Measurements from ENCODE around the gene TRIM24. TPM values are rescaled to one million over a fixed set of nuclear protein-coding genes. Genes with fewer than 3 reads are reported as not detected.

Gene TRIM24
- total RNA-seq (2021): 103 to 113 TPM (median 104 TPM) in 3 replicates
- percentile 97 among the genes with signal in this experiment for Bru-seq, nascent RNA
- long read RNA-seq, experiment 1, full-length matches to known transcripts: 558 of 728 reads
- long read RNA-seq, experiment 1, partial matches to known transcripts: 83 of 728 reads
- long read RNA-seq, experiment 1, other reads (novel, unspliced or antisense): 87 of 728 reads
- long read RNA-seq, experiment 2, full-length matches to known transcripts: 63 of 170 reads
- long read RNA-seq, experiment 2, partial matches to known transcripts: 74 of 170 reads
- long read RNA-seq, experiment 2, other reads (novel, unspliced or antisense): 33 of 170 reads
- long read RNA-seq, experiment 3, partial matches to known transcripts: 5 of 5 reads
- long read RNA-seq, experiment 3, other reads (novel, unspliced or antisense): 0 of 5 reads

- peak; percentile 12 for ATAC-seq
- POLR2A ChIA-PET: interaction anchor here (0.6 to 1.0 kb wide), 8 partner anchors 8 to 301 kb away, joined by 3 to 5 read pairs (median 3); no protein-coding TSS in a partner anchor
- no peak for DNase-seq (ENCODE audit: low spot score)
- CTCF ChIA-PET: interaction anchor here (0.5 to 1.7 kb wide), 3 partner anchors 256 to 848 kb away, joined by 3 to 8 read pairs (median 4); no protein-coding TSS in a partner anchor
- Mint-ChIP-seq H3K4me1 (peaks cover 52% of the 10 kb centered on the region), H3K4me3 (peak within 1 kb of the TSS; percentile 98), H3K9me3 (peaks cover 3% of the 10 kb centered on the region; the same call in 1 of the 2 replicates), H3K27ac (peak within 1 kb of the TSS; percentile 99), H3K36me3 (peaks cover 32% of the 10 kb centered on the region), H3K27me3 (ENCODE audit: low read depth) (no peaks in the 10 kb centered on the region)
- TF ChIP-seq, protein P1, sequence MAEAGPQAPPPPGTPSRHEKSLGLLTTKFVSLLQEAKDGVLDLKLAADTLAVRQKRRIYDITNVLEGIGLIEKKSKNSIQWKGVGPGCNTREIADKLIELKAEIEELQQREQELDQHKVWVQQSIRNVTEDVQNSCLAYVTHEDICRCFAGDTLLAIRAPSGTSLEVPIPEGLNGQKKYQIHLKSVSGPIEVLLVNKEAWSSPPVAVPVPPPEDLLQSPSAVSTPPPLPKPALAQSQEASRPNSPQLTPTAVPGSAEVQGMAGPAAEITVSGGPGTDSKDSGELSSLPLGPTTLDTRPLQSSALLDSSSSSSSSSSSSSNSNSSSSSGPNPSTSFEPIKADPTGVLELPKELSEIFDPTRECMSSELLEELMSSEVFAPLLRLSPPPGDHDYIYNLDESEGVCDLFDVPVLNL (CRISPR knock-in tag; IDR thresholded peaks at IDR 0.05; ENCODE audit: borderline replicate concordance, low read depth): no peak
- TF ChIP-seq FOXJ3 (CRISPR knock-in tag; IDR thresholded peaks at IDR 0.05; ENCODE audit: borderline replicate concordance) (no peak), NR2C2 (CRISPR knock-in tag; IDR thresholded peaks at IDR 0.05) (no peak), CTCF (IDR thresholded peaks at IDR 0.05) (no peak), GABPB1 (CRISPR knock-in tag; IDR thresholded peaks at IDR 0.05) (peak; percentile 56; the same call in 1 of the 2 replicates), ZNF219 (CRISPR knock-in tag; IDR thresholded peaks at IDR 0.05; ENCODE audit: borderline replicate concordance) (peak; percentile 56; the same call in 1 of the 2 replicates), FOXP4 (CRISPR knock-in tag; IDR thresholded peaks at IDR 0.05) (0 out of 2 replicates have a peak, but pooled peaks have one; percentile 58), PRRX2 (CRISPR knock-in tag; IDR thresholded peaks at IDR 0.05) (no peak), RELA (CRISPR knock-in tag; IDR thresholded peaks at IDR 0.05; ENCODE audit: borderline replicate concordance) (0 out of 2 replicates have a peak, but pooled peaks have one; percentile 8), FOXP1 (CRISPR knock-in tag; IDR thresholded peaks at IDR 0.05; ENCODE audit: borderline replicate concordance) (peak; percentile 83), MXD4 (CRISPR knock-in tag; IDR thresholded peaks at IDR 0.05; ENCODE audit: borderline replicate concordance) (no peak), SMAD4 (CRISPR knock-in tag; IDR thresholded peaks at IDR 0.05) (0 out of 2 replicates have a peak, but pooled peaks have one; percentile 55), JUN (CRISPR knock-in tag; IDR thresholded peaks at IDR 0.05) (no peak; the same call in 1 of the 2 replicates), ELF4 (CRISPR knock-in tag; IDR thresholded peaks at IDR 0.05; ENCODE audit: low read depth) (no peak), RORB (CRISPR knock-in tag; IDR thresholded peaks at IDR 0.05) (no peak), USF1 (CRISPR knock-in tag; IDR thresholded peaks at IDR 0.05) (no peak), NFE2L1 (CRISPR knock-in tag; IDR thresholded peaks at IDR 0.05) (peak; percentile 58; the same call in 1 of the 2 replicates), ETV6 (CRISPR knock-in tag; IDR thresholded peaks at IDR 0.05) (peak; percentile 32; the same call in 1 of the 2 replicates)
- TF ChIP-seq, protein P2, sequence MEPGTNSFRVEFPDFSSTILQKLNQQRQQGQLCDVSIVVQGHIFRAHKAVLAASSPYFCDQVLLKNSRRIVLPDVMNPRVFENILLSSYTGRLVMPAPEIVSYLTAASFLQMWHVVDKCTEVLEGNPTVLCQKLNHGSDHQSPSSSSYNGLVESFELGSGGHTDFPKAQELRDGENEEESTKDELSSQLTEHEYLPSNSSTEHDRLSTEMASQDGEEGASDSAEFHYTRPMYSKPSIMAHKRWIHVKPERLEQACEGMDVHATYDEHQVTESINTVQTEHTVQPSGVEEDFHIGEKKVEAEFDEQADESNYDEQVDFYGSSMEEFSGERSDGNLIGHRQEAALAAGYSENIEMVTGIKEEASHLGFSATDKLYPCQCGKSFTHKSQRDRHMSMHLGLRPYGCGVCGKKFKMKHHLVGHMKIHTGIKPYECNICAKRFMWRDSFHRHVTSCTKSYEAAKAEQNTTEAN (CRISPR knock-in tag; IDR thresholded peaks at IDR 0.05): 0 out of 2 replicates have a peak, but pooled peaks have one; percentile 25
- TF ChIP-seq, protein P3, sequence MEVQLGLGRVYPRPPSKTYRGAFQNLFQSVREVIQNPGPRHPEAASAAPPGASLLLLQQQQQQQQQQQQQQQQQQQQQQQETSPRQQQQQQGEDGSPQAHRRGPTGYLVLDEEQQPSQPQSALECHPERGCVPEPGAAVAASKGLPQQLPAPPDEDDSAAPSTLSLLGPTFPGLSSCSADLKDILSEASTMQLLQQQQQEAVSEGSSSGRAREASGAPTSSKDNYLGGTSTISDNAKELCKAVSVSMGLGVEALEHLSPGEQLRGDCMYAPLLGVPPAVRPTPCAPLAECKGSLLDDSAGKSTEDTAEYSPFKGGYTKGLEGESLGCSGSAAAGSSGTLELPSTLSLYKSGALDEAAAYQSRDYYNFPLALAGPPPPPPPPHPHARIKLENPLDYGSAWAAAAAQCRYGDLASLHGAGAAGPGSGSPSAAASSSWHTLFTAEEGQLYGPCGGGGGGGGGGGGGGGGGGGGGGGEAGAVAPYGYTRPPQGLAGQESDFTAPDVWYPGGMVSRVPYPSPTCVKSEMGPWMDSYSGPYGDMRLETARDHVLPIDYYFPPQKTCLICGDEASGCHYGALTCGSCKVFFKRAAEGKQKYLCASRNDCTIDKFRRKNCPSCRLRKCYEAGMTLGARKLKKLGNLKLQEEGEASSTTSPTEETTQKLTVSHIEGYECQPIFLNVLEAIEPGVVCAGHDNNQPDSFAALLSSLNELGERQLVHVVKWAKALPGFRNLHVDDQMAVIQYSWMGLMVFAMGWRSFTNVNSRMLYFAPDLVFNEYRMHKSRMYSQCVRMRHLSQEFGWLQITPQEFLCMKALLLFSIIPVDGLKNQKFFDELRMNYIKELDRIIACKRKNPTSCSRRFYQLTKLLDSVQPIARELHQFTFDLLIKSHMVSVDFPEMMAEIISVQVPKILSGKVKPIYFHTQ (CRISPR knock-in tag; IDR thresholded peaks at IDR 0.05): no peak
- TF ChIP-seq, protein P4, sequence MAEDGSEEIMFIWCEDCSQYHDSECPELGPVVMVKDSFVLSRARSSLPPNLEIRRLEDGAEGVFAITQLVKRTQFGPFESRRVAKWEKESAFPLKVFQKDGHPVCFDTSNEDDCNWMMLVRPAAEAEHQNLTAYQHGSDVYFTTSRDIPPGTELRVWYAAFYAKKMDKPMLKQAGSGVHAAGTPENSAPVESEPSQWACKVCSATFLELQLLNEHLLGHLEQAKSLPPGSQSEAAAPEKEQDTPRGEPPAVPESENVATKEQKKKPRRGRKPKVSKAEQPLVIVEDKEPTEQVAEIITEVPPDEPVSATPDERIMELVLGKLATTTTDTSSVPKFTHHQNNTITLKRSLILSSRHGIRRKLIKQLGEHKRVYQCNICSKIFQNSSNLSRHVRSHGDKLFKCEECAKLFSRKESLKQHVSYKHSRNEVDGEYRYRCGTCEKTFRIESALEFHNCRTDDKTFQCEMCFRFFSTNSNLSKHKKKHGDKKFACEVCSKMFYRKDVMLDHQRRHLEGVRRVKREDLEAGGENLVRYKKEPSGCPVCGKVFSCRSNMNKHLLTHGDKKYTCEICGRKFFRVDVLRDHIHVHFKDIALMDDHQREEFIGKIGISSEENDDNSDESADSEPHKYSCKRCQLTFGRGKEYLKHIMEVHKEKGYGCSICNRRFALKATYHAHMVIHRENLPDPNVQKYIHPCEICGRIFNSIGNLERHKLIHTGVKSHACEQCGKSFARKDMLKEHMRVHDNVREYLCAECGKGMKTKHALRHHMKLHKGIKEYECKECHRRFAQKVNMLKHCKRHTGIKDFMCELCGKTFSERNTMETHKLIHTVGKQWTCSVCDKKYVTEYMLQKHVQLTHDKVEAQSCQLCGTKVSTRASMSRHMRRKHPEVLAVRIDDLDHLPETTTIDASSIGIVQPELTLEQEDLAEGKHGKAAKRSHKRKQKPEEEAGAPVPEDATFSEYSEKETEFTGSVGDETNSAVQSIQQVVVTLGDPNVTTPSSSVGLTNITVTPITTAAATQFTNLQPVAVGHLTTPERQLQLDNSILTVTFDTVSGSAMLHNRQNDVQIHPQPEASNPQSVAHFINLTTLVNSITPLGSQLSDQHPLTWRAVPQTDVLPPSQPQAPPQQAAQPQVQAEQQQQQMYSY (CRISPR knock-in tag; IDR thresholded peaks at IDR 0.05): no peak; the same call in 1 of the 2 replicates
Observed at GRCh38 chr7:138460176-138460648, at the start of gene TRIM24. TRIM24 (plus strand) TSS chr7:138460259; CDS start chr7:138460549, 290 bp downstream.

Measured in WTC11 (cell line).